Measurements from ENCODE around the gene MSANTD7. TPM values are rescaled to one million over a fixed set of nuclear protein-coding genes. Genes with fewer than 3 reads are reported as not detected.

The MSANTD7 gene
- total and polyA plus RNA-seq, 10 of the 15 experiments (the other 5 are each of a cell fraction or from before 2014, with no cell fraction given) = 3.5 to 22.8 (median 18.5) TPM

DNA sequence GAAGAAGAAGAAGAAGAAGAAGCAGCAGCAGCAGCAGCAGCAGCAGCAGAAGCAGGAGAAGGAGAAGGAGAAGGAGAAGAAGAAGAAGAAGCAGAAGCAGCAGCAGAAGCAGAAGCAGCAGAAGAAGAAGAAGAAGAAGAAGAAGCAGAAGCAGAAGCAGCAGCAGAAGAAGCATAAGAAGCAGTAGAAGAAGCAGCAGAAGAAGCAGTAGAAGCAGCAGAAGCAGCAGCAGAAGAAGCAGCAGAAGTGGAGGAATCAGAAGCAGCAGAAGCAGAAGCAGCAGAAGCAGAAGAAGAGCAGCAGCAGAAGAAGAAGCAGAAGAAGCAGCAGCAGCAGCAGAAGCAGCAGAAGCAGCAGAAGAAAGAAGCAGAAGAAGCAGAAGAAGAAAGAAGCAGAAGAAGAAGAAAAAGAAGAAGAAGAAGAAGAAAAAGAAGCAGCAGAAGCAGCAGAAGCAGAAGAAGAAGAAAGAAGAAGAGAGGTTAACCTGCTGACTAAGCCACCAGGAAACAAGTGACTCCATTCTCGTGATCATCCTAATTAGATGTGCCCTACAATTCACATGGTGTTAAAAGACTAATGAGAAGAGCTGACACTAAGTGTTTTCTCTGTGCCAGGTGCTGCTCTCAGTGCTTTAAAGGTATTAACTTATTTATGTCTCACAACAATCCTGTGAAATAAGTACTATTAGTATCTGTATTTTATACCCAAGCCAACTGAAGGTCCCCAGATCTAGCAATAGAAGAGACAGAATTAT, 11.9 kb upstream of the MSANTD7 start (continued):
- TF ChIP-seq, protein P1, sequence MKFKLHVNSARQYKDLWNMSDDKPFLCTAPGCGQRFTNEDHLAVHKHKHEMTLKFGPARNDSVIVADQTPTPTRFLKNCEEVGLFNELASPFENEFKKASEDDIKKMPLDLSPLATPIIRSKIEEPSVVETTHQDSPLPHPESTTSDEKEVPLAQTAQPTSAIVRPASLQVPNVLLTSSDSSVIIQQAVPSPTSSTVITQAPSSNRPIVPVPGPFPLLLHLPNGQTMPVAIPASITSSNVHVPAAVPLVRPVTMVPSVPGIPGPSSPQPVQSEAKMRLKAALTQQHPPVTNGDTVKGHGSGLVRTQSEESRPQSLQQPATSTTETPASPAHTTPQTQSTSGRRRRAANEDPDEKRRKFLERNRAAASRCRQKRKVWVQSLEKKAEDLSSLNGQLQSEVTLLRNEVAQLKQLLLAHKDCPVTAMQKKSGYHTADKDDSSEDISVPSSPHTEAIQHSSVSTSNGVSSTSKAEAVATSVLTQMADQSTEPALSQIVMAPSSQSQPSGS (IDR thresholded peaks at IDR 0.05; ENCODE audit: low read length) = no peak
- 0 out of 2 replicates have a peak, but pooled peaks have one; percentile 17 for TF ChIP-seq MTA2 (IDR thresholded peaks at IDR 0.05; ENCODE audit: low read depth)
- TF ChIP-seq ZNF24 (IDR thresholded peaks at IDR 0.05) = no peak
- TF ChIP-seq KDM1A (IDR thresholded peaks at IDR 0.05; ENCODE audit: borderline replicate concordance) = no peak
- TF ChIP-seq TCF12 (IDR thresholded peaks at IDR 0.05; ENCODE audit: low read depth, low read length) = no peak
- no peak for TF ChIP-seq FOXM1 (IDR thresholded peaks at IDR 0.05; ENCODE audit: low read depth, low read length)
- TF ChIP-seq ATF3 (IDR thresholded peaks at IDR 0.05; ENCODE audit: borderline replicate concordance, extremely low read depth, low read depth, low read length) = no peak

DNA sequence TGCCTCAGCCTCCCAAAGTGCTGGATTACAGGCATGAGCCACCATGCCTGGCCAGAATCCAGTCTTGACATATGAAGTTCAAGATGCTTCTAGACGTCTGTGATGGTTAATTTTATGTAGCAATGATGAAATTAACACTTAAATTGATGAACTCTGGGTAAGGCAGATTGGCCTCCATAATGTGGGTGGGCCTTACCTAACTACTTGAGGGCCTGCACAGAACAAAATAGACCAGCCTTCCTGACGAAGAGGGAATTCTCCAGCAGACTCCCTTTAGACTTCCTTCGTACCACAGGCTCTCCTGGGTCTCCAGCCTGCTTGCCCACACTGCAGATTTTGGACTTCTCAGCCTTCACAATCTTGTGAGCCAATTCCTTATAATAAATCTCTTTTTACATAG, 5.0 kb upstream of the MSANTD7 start:
- ChIA-PET POLR2A (interaction anchor here (0.9 kb wide), 1 partner anchor 21 kb away, joined by 3 read pairs; no protein-coding TSS in a partner anchor), RAD21 (ENCODE audit: unreplicated experiment) (no interaction called here), SMC1A (ENCODE audit: uncharacterized antibody, unreplicated experiment) (no interaction called here), CTCF (interaction anchor here (0.8 to 1.2 kb wide), 3 partner anchors 11 to 139 kb away, joined by 3 to 5 read pairs (median 3); no protein-coding TSS in a partner anchor)
- no peak overlapping the region for H2AFZ ChIP-seq (ENCODE audit: control insufficient read depth, low read depth, low read length)
- no peaks in the 10 kb centered on the region for H3K27me3 ChIP-seq (replicated peaks in 1 of 2; ENCODE audit: control insufficient read depth in 2 of 2, insufficient read depth in 2 of 2, low read length in 1 of 2)
- no TSS peak for BruUV-seq (replicated peaks)
- FAIRE-seq = no peak
- H3K9ac ChIP-seq (ENCODE audit: control insufficient read depth, insufficient read depth, low read length) = no peak overlapping the region
- no peaks in the 10 kb centered on the region for H3K9me3 ChIP-seq (replicated peaks; ENCODE audit: control insufficient read depth, insufficient read depth, low read length)
- H3K79me2 ChIP-seq (ENCODE audit: control insufficient read depth, insufficient read depth, low read length) = peaks cover under 1% of the 10 kb centered on the region; the same call in 1 of the 2 replicates
- no peaks in the 10 kb centered on the region for H3K36me3 ChIP-seq (ENCODE audit: control insufficient read depth in 2 of 2, insufficient read depth in 2 of 2, low read length in 1 of 2)
- H3K27ac ChIP-seq (ENCODE audit: control insufficient read depth, insufficient read depth) = no peak overlapping the region
- no peak for DNase-seq (ENCODE audit: low read depth, low spot score)
- H3K4me2 ChIP-seq (ENCODE audit: control insufficient read depth, insufficient read depth) = no peak overlapping the region
- H3K4me1 ChIP-seq (ENCODE audit: control insufficient read depth, insufficient read depth, low read length) = peaks cover 7% of the 10 kb centered on the region; the same call in 1 of the 2 replicates
- in situ Hi-C loops (cut with MboI) = no loop called here
- ATAC-seq = no peak
- intact Hi-C loops (cut with micrococcal nuclease; ENCODE audit: unreplicated experiment) = no loop called here
- WGBS (ENCODE audit: insufficient coverage, insufficient replicate concordance, low lambda C conversion rate, missing lambda C conversion rate) = 25% methylated on average over 3 of the region's 3 CpGs
- no peaks in the 10 kb centered on the region for H4K20me1 ChIP-seq (ENCODE audit: control insufficient read depth, insufficient read depth)
- no peak overlapping the region for H3K4me3 ChIP-seq
- TF ChIP-seq BMI1 (IDR thresholded peaks at IDR 0.05; ENCODE audit: borderline replicate concordance) (no peak), PML (IDR thresholded peaks at IDR 0.05; ENCODE audit: low read length) (no peak), E4F1 (IDR thresholded peaks at IDR 0.05; ENCODE audit: borderline replicate concordance, partially characterized antibody) (no peak), RUNX3 (IDR thresholded peaks at IDR 0.05; ENCODE audit: low read length) (no peak), TBL1XR1 (IDR thresholded peaks at IDR 0.05; ENCODE audit: low read depth, low read length) (no peak), TARDBP (IDR thresholded peaks at IDR 0.05; ENCODE audit: borderline replicate concordance) (no peak), MEF2A (IDR thresholded peaks at IDR 0.05; ENCODE audit: insufficient read depth, low read depth, low read length) (no peak), CREM (IDR thresholded peaks at IDR 0.05; ENCODE audit: low read depth) (no peak)

Measured in GM12878 (cell line).